Measurements from ENCODE around the gene LYSET.

The LYSET gene

DNA sequence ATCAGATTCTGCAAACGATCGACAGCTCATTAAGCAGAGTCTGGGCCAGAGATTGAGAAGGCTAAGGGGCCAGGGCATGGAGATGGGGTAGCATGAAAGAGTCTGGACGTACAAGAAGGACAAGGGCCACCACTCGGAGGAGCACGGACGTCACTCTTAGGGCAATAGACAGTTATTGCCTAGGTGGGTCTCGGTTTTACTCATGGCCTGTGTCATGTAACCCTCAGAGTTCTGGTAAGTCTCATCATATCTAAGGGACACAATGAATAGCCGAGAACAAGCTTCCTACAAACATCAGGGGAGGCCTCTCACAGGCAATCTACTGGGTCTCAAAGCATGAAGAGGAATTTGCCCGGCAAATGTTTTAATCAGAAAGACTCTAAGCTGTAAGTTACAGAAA is 39.0 kb upstream of the LYSET start:
- CTCF ChIA-PET = interaction anchor here (0.8 to 2.9 kb wide), 4 partner anchors 8 to 32 kb away, joined by 4 to 17 read pairs (median 6); no protein-coding TSS in a partner anchor
- POLR2A ChIA-PET = interaction anchor here (0.7 kb wide), 1 partner anchor 8 kb away, joined by 3 read pairs; no protein-coding TSS in a partner anchor
- Histone ChIP-seq H3K4me1 (ENCODE audit: control insufficient read depth, insufficient read depth, low read length) (no peaks in the 10 kb centered on the region), H3K27ac (ENCODE audit: extremely low read depth, low read depth, low read length) (no peak overlapping the region), H3K9me3 (ENCODE audit: control insufficient read depth, insufficient read depth, low read depth, low read length) (no peaks in the 10 kb centered on the region), H3K4me3 (ENCODE audit: low read depth, low read length) (no peak overlapping the region), H3K36me3 (ENCODE audit: control insufficient read depth in 2 of 2, insufficient read depth in 1 of 2, low read length in 2 of 2) (no peaks in the 10 kb centered on the region)
- TF ChIP-seq ZNF274 (IDR thresholded peaks at IDR 0.05; ENCODE audit: low read length) (no peak), ZNF274 (tag by site-specific recombination; IDR thresholded peaks at IDR 0.05; ENCODE audit: borderline replicate concordance) (no peak), GLIS1 (tag by site-specific recombination; IDR thresholded peaks at IDR 0.05) (no peak), ZNF561 (tag by site-specific recombination; IDR thresholded peaks at IDR 0.05; ENCODE audit: borderline replicate concordance) (no peak), KLF10 (tag by site-specific recombination; IDR thresholded peaks at IDR 0.05) (no peak), ZNF341 (tag by site-specific recombination; IDR thresholded peaks at IDR 0.05; ENCODE audit: low read depth) (no peak), ZNF354C (tag by site-specific recombination; IDR thresholded peaks at IDR 0.05; ENCODE audit: borderline replicate concordance, low read depth) (no peak), ZBTB8A (tag by site-specific recombination; IDR thresholded peaks at IDR 0.05) (no peak), IKZF3 (tag by site-specific recombination; IDR thresholded peaks at IDR 0.05) (no peak), ZNF2 (tag by site-specific recombination; IDR thresholded peaks at IDR 0.05) (no peak)
- TF ChIP-seq, protein P1, sequence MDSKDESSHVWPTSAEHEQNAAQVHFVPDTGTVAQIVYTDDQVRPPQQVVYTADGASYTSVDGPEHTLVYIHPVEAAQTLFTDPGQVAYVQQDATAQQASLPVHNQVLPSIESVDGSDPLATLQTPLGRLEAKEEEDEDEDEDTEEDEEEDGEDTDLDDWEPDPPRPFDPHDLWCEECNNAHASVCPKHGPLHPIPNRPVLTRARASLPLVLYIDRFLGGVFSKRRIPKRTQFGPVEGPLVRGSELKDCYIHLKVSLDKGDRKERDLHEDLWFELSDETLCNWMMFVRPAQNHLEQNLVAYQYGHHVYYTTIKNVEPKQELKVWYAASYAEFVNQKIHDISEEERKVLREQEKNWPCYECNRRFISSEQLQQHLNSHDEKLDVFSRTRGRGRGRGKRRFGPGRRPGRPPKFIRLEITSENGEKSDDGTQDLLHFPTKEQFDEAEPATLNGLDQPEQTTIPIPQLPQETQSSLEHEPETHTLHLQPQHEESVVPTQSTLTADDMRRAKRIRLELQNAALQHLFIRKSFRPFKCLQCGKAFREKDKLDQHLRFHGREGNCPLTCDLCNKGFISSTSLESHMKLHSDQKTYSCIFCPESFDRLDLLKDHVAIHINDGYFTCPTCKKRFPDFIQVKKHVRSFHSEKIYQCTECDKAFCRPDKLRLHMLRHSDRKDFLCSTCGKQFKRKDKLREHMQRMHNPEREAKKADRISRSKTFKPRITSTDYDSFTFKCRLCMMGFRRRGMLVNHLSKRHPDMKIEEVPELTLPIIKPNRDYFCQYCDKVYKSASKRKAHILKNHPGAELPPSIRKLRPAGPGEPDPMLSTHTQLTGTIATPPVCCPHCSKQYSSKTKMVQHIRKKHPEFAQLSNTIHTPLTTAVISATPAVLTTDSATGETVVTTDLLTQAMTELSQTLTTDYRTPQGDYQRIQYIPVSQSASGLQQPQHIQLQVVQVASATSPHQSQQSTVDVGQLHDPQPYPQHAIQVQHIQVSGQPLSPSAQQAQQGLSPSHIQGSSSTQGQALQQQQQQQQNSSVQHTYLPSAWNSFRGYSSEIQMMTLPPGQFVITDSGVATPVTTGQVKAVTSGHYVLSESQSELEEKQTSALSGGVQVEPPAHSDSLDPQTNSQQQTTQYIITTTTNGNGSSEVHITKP (tag by site-specific recombination; IDR thresholded peaks at IDR 0.05) = no peak
- TF ChIP-seq, protein P2, sequence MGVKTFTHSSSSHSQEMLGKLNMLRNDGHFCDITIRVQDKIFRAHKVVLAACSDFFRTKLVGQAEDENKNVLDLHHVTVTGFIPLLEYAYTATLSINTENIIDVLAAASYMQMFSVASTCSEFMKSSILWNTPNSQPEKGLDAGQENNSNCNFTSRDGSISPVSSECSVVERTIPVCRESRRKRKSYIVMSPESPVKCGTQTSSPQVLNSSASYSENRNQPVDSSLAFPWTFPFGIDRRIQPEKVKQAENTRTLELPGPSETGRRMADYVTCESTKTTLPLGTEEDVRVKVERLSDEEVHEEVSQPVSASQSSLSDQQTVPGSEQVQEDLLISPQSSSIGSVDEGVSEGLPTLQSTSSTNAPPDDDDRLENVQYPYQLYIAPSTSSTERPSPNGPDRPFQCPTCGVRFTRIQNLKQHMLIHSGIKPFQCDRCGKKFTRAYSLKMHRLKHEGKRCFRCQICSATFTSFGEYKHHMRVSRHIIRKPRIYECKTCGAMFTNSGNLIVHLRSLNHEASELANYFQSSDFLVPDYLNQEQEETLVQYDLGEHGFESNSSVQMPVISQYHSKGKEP (tag by site-specific recombination; IDR thresholded peaks at IDR 0.05) = no peak
- TF ChIP-seq, protein P3, sequence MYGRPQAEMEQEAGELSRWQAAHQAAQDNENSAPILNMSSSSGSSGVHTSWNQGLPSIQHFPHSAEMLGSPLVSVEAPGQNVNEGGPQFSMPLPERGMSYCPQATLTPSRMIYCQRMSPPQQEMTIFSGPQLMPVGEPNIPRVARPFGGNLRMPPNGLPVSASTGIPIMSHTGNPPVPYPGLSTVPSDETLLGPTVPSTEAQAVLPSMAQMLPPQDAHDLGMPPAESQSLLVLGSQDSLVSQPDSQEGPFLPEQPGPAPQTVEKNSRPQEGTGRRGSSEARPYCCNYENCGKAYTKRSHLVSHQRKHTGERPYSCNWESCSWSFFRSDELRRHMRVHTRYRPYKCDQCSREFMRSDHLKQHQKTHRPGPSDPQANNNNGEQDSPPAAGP (tag by site-specific recombination; IDR thresholded peaks at IDR 0.05) = no peak
- TF ChIP-seq, protein P4, sequence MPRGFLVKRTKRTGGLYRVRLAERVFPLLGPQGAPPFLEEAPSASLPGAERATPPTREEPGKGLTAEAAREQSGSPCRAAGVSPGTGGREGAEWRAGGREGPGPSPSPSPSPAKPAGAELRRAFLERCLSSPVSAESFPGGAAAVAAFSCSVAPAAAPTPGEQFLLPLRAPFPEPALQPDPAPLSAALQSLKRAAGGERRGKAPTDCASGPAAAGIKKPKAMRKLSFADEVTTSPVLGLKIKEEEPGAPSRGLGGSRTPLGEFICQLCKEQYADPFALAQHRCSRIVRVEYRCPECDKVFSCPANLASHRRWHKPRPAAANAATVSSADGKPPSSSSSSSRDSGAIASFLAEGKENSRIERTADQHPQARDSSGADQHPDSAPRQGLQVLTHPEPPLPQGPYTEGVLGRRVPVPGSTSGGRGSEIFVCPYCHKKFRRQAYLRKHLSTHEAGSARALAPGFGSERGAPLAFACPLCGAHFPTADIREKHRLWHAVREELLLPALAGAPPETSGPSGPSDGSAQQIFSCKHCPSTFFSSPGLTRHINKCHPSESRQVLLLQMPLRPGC (tag by site-specific recombination; IDR thresholded peaks at IDR 0.05) = no peak

DNA sequence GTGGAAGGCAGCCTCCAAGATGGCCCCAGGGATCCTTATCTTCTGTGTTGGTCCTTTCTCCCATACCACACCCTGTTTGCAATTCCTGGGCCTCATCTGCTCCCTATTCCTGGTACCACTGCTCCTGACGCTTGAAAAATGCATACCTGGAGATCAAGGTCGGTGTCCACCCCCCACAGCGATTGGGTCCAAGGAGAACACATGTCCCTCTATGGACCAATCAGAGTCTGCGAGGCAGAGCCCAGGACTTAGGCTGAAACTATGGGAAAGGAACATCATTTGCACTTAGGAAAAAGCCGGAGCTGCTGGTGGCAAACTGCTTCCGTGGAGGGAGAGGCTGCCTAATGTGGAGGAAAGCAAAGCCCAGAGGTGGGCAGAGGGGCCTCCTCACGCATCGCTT is 36.1 kb upstream of the LYSET start:
- Histone ChIP-seq H3K36me3 (ENCODE audit: control insufficient read depth in 2 of 2, insufficient read depth in 1 of 2, low read length in 2 of 2) (no peaks in the 10 kb centered on the region), H3K4me3 (ENCODE audit: low read depth, low read length) (no peak overlapping the region), H3K4me1 (ENCODE audit: control insufficient read depth, insufficient read depth, low read length) (no peaks in the 10 kb centered on the region), H3K27ac (ENCODE audit: extremely low read depth, low read depth, low read length) (no peak overlapping the region), H3K9me3 (ENCODE audit: control insufficient read depth, insufficient read depth, low read depth, low read length) (no peaks in the 10 kb centered on the region)
- ChIA-PET POLR2A (interaction anchor here (0.6 kb wide), 1 partner anchor 30 kb away, joined by 3 read pairs; no protein-coding TSS in a partner anchor), CTCF (no interaction called here)
- TF ChIP-seq ZNF707 (tag by site-specific recombination; IDR thresholded peaks at IDR 0.05) = no peak
